SU-DHL-6 (cell line): ENCODE measurements around the gene TMEM45B.
"Not testable (repeated sequence)": the region's sequence is repeated elsewhere in the genome, so short reads cannot be mapped to it uniquely, and the experiment has no call there.

Experiments
- H2AFZ ChIP-seq: fragments of 200-600 bp; sonication (generic); 2 replicates; pipeline ENCODE4 v1.6.1; 2014; ENCODE audit warnings: low read depth, mild to moderate bottlenecking, moderate library complexity, mixed read lengths, antibody characterized with exemption, low read length; ENCODE audit not compliant: severe bottlenecking
- H3F3A ChIP-seq: fragments of 200-600 bp; shearing (Covaris generic); 2 replicates; pipeline ENCODE4 v1.6.0; 2016; ENCODE audit warnings: antibody characterized with exemption, mild to moderate bottlenecking; ENCODE audit not compliant: insufficient read depth
- H3K27ac ChIP-seq: fragments of 200-600 bp; sonication (generic); 2 replicates; pipeline ENCODE4 v1.5.1; 2016; ENCODE audit warnings: low read depth, mild to moderate bottlenecking, low read length, moderate library complexity, mixed read lengths
- H3K27me3 ChIP-seq: fragments of 200-600 bp; sonication (generic), shearing (Covaris generic); 2 replicates; pipeline ENCODE4 v1.6.0; 2014; ENCODE audit warnings: mild to moderate bottlenecking, low read length
- H3K36me3 ChIP-seq: fragments of 200-600 bp; sonication (generic); 2 replicates; pipeline ENCODE4 v1.6.1; 2014; ENCODE audit warnings: mild to moderate bottlenecking, low read length, mixed read lengths
- H3K4me2 ChIP-seq: fragments of 300-600, 200-600 bp; shearing (Covaris generic), sonication (generic); 2 replicates; pipeline ENCODE4 v1.6.0; 2014; ENCODE audit warnings: low read length, low read depth, mild to moderate bottlenecking; ENCODE audit not compliant: poor library complexity, severe bottlenecking
- H3K4me3 ChIP-seq: fragments of 200-600 bp; sonication (generic); 2 replicates; pipeline ENCODE4 v1.5.1; 2014; ENCODE audit warnings: antibody characterized with exemption, low read length, mild to moderate bottlenecking, mixed read lengths; ENCODE audit not compliant: insufficient read depth, poor library complexity, severe bottlenecking
- H3K79me2 ChIP-seq: fragments of 200-600 bp; sonication (generic); 2 replicates; pipeline ENCODE4 v1.6.1; 2014; ENCODE audit warnings: mild to moderate bottlenecking, low read length, moderate library complexity; ENCODE audit not compliant: insufficient read depth
- H3K9ac ChIP-seq: fragments of 200-600 bp; sonication (generic); 2 replicates; pipeline ENCODE4 v1.7.0; 2014; ENCODE audit warnings: mild to moderate bottlenecking, low read length
- H3K9me2 ChIP-seq: fragments of 200-600 bp; sonication (generic); replicated peaks from 2 replicates; pipeline ENCODE4 v1.6.1; 2014; ENCODE audit warnings: low read length; ENCODE audit not compliant: insufficient read depth
- H3K9me3 ChIP-seq: fragments of 200-600 bp; sonication (generic); 2 replicates; pipeline ENCODE4 v1.6.1; 2014; ENCODE audit warnings: low read length, mixed read lengths; ENCODE audit not compliant: insufficient read depth
- H4K20me1 ChIP-seq: fragments of 200-600 bp; sonication (generic); 2 replicates; pipeline ENCODE4 v1.6.1; 2014; ENCODE audit warnings: low read depth, mild to moderate bottlenecking, antibody characterized with exemption, low read length, moderate library complexity, mixed read lengths
- CTCF ChIP-seq: fragments of 200-600 bp; sonication (generic); IDR thresholded peaks from one replicate; pipeline ENCODE4 v1.5.1; 2017; ENCODE audit warnings: antibody characterized with exemption, mild to moderate bottlenecking, low read length, moderate library complexity; ENCODE audit not compliant: insufficient read depth, poor library complexity, severe bottlenecking
- EZH2phosphoT487 ChIP-seq: fragments of 200-600 bp; sonication (generic), shearing (Covaris generic); conservative IDR thresholded peaks from 2 replicates; pipeline ENCODE4 v1.6.1; 2018; ENCODE audit warnings: mild to moderate bottlenecking, antibody characterized with exemption, low read length, moderate library complexity, mixed read lengths

Gene TMEM45B

GRCh38 chr11:129865701-129866100 lies 50.1 kb downstream of the TMEM45B start:
- Histone ChIP-seq H3K4me2 (no peak overlapping the region), H3K9ac (no peak overlapping the region), H3K36me3 (no peaks in the 10 kb centered on the region), H4K20me1 (no peaks in the 10 kb centered on the region), H3K9me3 (no peaks in the 10 kb centered on the region), H3K4me3 (no peak overlapping the region), H3K79me2 (no peaks in the 10 kb centered on the region), H2AFZ (no peak overlapping the region), H3K27me3 (no peaks in the 10 kb centered on the region), H3K9me2 (no peaks in the 10 kb centered on the region), H3F3A (no peaks in the 10 kb centered on the region), H3K27ac (no peak overlapping the region)
- no peak for TF ChIP-seq CTCF
- no peak for TF ChIP-seq EZH2phosphoT487

GRCh38 chr11:129866311-129866710 lies 50.7 kb downstream of the TMEM45B start:
- H3K4me2 ChIP-seq, result no peak overlapping the region

GRCh38 chr11:129868626-129869025 lies 53.0 kb downstream of the TMEM45B start:
- not testable (repeated sequence) for H4K20me1 ChIP-seq, H3K27me3 ChIP-seq, H3K27ac ChIP-seq, H2AFZ ChIP-seq, H3K9me2 ChIP-seq, H3K4me3 ChIP-seq, H3F3A ChIP-seq, H3K36me3 ChIP-seq, H3K79me2 ChIP-seq, H3K9me3 ChIP-seq, H3K4me2 ChIP-seq, H3K9ac ChIP-seq

More at GRCh38 chr11:129866311-129866710, 50.7 kb downstream of the TMEM45B start:
- no peaks in the 10 kb centered on the region for H3K27me3 ChIP-seq
- H3K4me3 ChIP-seq, result no peak overlapping the region
- no peaks in the 10 kb centered on the region for H3K9me2 ChIP-seq
- H3K27ac ChIP-seq, result no peak overlapping the region
- no peaks in the 10 kb centered on the region for H3F3A ChIP-seq
- H4K20me1 ChIP-seq, result no peaks in the 10 kb centered on the region
- H2AFZ ChIP-seq, result no peak overlapping the region
- no peak overlapping the region for H3K9ac ChIP-seq
- no peaks in the 10 kb centered on the region for H3K79me2 ChIP-seq
- H3K9me3 ChIP-seq, result no peaks in the 10 kb centered on the region
- TF ChIP-seq CTCF (no peak), EZH2phosphoT487 (no peak)
- H3K36me3 ChIP-seq, result no peaks in the 10 kb centered on the region

GRCh38 chr11:129871914-129872313 lies 56.3 kb downstream of the TMEM45B start:
- Histone ChIP-seq H3F3A (no peaks in the 10 kb centered on the region), H3K36me3 (no peaks in the 10 kb centered on the region), H3K9me2 (no peaks in the 10 kb centered on the region), H3K4me2 (no peak overlapping the region), H3K79me2 (no peaks in the 10 kb centered on the region), H4K20me1 (no peaks in the 10 kb centered on the region), H3K9me3 (no peaks in the 10 kb centered on the region), H3K9ac (no peak overlapping the region), H2AFZ (no peak overlapping the region), H3K27me3 (no peaks in the 10 kb centered on the region), H3K27ac (no peak overlapping the region), H3K4me3 (no peak overlapping the region)
- TF ChIP-seq EZH2phosphoT487 (no peak), CTCF (no peak)
